CD4-positive, alpha-beta T cell (primary cell): ENCODE results near the gene DNAJC7. TPM values are rescaled to one million over a fixed set of nuclear protein-coding genes. Genes with fewer than 3 reads are reported as not detected.
"Not testable (repeated sequence)": the region's sequence is repeated elsewhere in the genome, so short reads cannot be mapped to it uniquely, and the experiment has no call there.

Experiments
- ATAC-seq: fragments of 200-7000 bp; cut with Tn5 transposase; one replicate; pipeline ENCODE4 v1.10.0; 2022; ENCODE audit warnings: mild to moderate bottlenecking; ENCODE audit not compliant: poor library complexity
- CTCF ChIA-PET: fragments of 350-600 bp; sonication (Branson Sonifier 250); formaldehyde crosslinking; loops from one replicate; lab custom pipeline; 2021; ENCODE audit warnings: antibody characterized with exemption, inconsistent platforms; lab: Charles Lee
- POLR2A ChIA-PET: fragments of 350-600 bp; sonication (Branson Sonifier 250); formaldehyde crosslinking; loops from one replicate; lab custom pipeline; 2021; ENCODE audit warnings: antibody characterized with exemption, inconsistent platforms; lab: Charles Lee
- DNase-seq, 14 experiments: peaks; one replicate each; pipeline ENCODE4 v3.0.0-alpha.2; 2013 to 2020; ENCODE audit warnings: mixed read lengths in 2 of 14
- H3K27ac ChIP-seq, 2 donors: one replicate each; pipeline versions ENCODE4 v1.5.1 to v1.7.0; 2013; ENCODE audit warnings: low read length in 2 of 2, low read depth in 1 of 2, mild to moderate bottlenecking in 1 of 2
- H3K27me3 ChIP-seq, 2 experiments: 1 replicate in 1 of 2; 2 replicates in 1 of 2; pipeline versions ENCODE4 v1.6.1 to v1.7.0; 2013; ENCODE audit warnings: low read length in 2 of 2, control low read depth in 1 of 2, mild to moderate bottlenecking in 1 of 2, moderate library complexity in 1 of 2; ENCODE audit not compliant: insufficient read depth in 2 of 2, control insufficient read depth in 1 of 2
- H3K36me3 ChIP-seq: one replicate; pipeline ENCODE4 v1.6.1; 2013; ENCODE audit warnings: low read length, control low read depth; ENCODE audit not compliant: insufficient read depth
- H3K4me1 ChIP-seq: one replicate; pipeline ENCODE4 v1.6.1; 2013; ENCODE audit warnings: low read length, control low read depth; ENCODE audit not compliant: insufficient read depth
- H3K4me3 ChIP-seq: one replicate; pipeline ENCODE4 v1.5.1; 2013; ENCODE audit warnings: mild to moderate bottlenecking, low read length, moderate library complexity
- H3K9me3 ChIP-seq, 2 experiments: 1 replicate in 1 of 2; 2 replicates in 1 of 2; pipeline versions ENCODE4 v1.6.1 to v1.7.0; 2013; ENCODE audit warnings: low read length in 2 of 2, mild to moderate bottlenecking in 2 of 2, control low read depth in 1 of 2, moderate library complexity in 1 of 2; ENCODE audit not compliant: control insufficient read depth in 1 of 2, insufficient read depth in 1 of 2
- H3K27ac Mint-ChIP-seq: one replicate; pipeline ENCODE4 v1.8.0; 2020; ENCODE audit warnings: mixed read lengths
- H3K27me3 Mint-ChIP-seq: one replicate; pipeline ENCODE4 v1.8.0; 2021; ENCODE audit warnings: mixed read lengths
- H3K36me3 Mint-ChIP-seq: one replicate; pipeline ENCODE4 v1.8.0; 2021; ENCODE audit warnings: low read depth, mixed read lengths
- H3K4me1 Mint-ChIP-seq: one replicate; pipeline ENCODE4 v1.8.0; 2021; ENCODE audit warnings: low read depth, mixed read lengths
- H3K4me3 Mint-ChIP-seq: one replicate; pipeline ENCODE4 v1.8.0; 2020; ENCODE audit warnings: mild to moderate bottlenecking, mixed read lengths
- H3K9me3 Mint-ChIP-seq: one replicate; pipeline ENCODE4 v1.8.0; 2020; ENCODE audit warnings: mixed read lengths
- CTCF ChIP-seq: fragments of 200-600 bp; IDR thresholded peaks from one replicate; pipeline ENCODE4 v1.8.0; 2022; ENCODE audit warnings: antibody characterized with exemption, mild to moderate bottlenecking
- intact Hi-C, 2 experiments: fragments of 100-400 bp; cut with DNase I in 1 of 2; cut with micrococcal nuclease in 1 of 2; formaldehyde crosslinking; loops; one replicate each; pipeline versions ENCODE4 v1.15.1 to v1.9.0; 2023 to 2025; cut with DNase I, micrococcal nuclease
- total RNA-seq, 174 experiments: library from RNA in 2 of 174; stranded (reverse) in 2 of 174; gene quantifications; one replicate each; pipeline ENCODE4 v1.2.3 and lab custom pipeline; 2021 to 2026

The DNAJC7 gene
- total RNA-seq, 2 experiments from 2014 or later: 117 to 140 TPM

DNA sequence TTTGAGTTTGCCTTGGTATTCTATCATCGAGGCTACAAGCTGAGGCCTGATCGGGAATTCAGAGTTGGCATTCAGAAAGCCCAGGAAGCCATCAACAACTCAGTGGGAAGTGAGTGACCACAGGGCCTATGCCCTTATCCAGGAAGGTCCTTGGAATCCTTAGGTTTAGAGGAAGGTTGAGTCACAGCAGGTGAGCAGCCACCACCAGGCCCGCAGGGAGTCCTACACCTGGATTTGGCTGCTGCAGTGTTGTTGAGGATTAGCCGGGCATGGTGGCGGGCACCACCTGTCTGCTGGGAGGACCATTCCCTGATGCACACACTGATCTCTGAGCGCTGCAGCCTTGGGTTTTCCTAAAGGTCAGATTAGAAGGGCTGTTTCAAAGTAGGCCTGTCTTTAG, 81.6 kb downstream of the DNAJC7 start:
- DNase-seq: no peak
- Mint-ChIP-seq H3K27ac (no peak overlapping the region), H3K36me3 (no peaks in the 10 kb centered on the region), H3K9me3 (no peaks in the 10 kb centered on the region), H3K27me3 (no peaks in the 10 kb centered on the region), H3K4me1 (peaks cover under 1% of the 10 kb centered on the region), H3K4me3 (no peak overlapping the region)
- no peaks in the 10 kb centered on the region for H3K27me3 ChIP-seq
- H3K4me1 ChIP-seq: peaks cover 7% of the 10 kb centered on the region
- H3K4me3 ChIP-seq: no peak overlapping the region
- intact Hi-C loops: no loop called here
- H3K9me3 ChIP-seq: no peaks in the 10 kb centered on the region
- H3K27ac ChIP-seq: no peak overlapping the region
- no peaks in the 10 kb centered on the region for H3K36me3 ChIP-seq
- ChIA-PET CTCF (no interaction called here), POLR2A (no interaction called here)
- TF ChIP-seq CTCF: no peak
- ATAC-seq: no peak

- POLR2A ChIA-PET: no interaction called here
- intact Hi-C loops: no loop called here
Observed at GRCh38 chr17:41932816-41933389, 84.3 kb downstream of the DNAJC7 start.

GRCh38 chr17:41931715-41932114, 85.5 kb downstream of the DNAJC7 start:
- intact Hi-C loops: loop anchor here in 1 of 2 experiments (2.0 kb wide), 1 partner anchor 85 kb away; the partner anchor contains the start of gene DNAJC7
- not testable (repeated sequence) for H3K27me3 ChIP-seq, ATAC-seq, H3K27ac Mint-ChIP-seq, H3K36me3 Mint-ChIP-seq, H3K9me3 ChIP-seq, H3K27ac ChIP-seq, H3K4me3 ChIP-seq, DNase-seq, H3K36me3 ChIP-seq, H3K4me3 Mint-ChIP-seq, H3K9me3 Mint-ChIP-seq, H3K27me3 Mint-ChIP-seq
- ChIA-PET CTCF (interaction anchor here (1.3 to 1.5 kb wide), 2 partner anchors 13 to 19 kb away, joined by 3 to 12 read pairs; partner anchors contain the start of gene ACLY), POLR2A (interaction anchor here (2.8 kb wide), 1 partner anchor 88 kb away, joined by 11 read pairs; the partner anchor contains the start of gene NKIRAS2)
- peaks cover 23% of the 10 kb centered on the region for H3K4me1 ChIP-seq
- peaks cover 19% of the 10 kb centered on the region for H3K4me1 Mint-ChIP-seq

More at GRCh38 chr17:41932816-41933389, 84.3 kb downstream of the DNAJC7 start:
- peak overlapping the region; percentile 42 for H3K27ac Mint-ChIP-seq
- Histone ChIP-seq H3K27me3 (no peaks in the 10 kb centered on the region), H3K4me1 (peaks cover 23% of the 10 kb centered on the region), H3K27ac (no peak overlapping the region), H3K9me3 (no peaks in the 10 kb centered on the region), H3K4me3 (no peak overlapping the region), H3K36me3 (no peaks in the 10 kb centered on the region)
- TF ChIP-seq CTCF: no peak
- H3K27me3 Mint-ChIP-seq: no peaks in the 10 kb centered on the region
- ATAC-seq (no peak), DNase-seq (peak in 1 of 14 experiments; percentile 13)
- CTCF ChIA-PET: no interaction called here
- H3K4me1 Mint-ChIP-seq: peaks cover 19% of the 10 kb centered on the region
- peak overlapping the region; percentile 51 for H3K4me3 Mint-ChIP-seq
- no peaks in the 10 kb centered on the region for H3K9me3 Mint-ChIP-seq
- peaks cover 6% of the 10 kb centered on the region for H3K36me3 Mint-ChIP-seq

- ATAC-seq: peak; percentile 56
- H3K27me3 ChIP-seq, H3K36me3 ChIP-seq, H3K27me3 Mint-ChIP-seq, H3K9me3 Mint-ChIP-seq, DNase-seq, H3K36me3 Mint-ChIP-seq, H3K9me3 ChIP-seq: not testable (repeated sequence)
- POLR2A ChIA-PET: interaction anchor here (0.6 to 4.2 kb wide), 16 partner anchors 12 to 1582 kb away, joined by 3 to 44 read pairs (median 4); partner anchors contain the start of genes ACLY, CNP, DNAJC7 and EIF1
- H3K27ac ChIP-seq: peak overlapping the region; percentile 75 to 92
- Mint-ChIP-seq H3K27ac (peak overlapping the region; percentile 89), H3K4me1 (peaks cover 19% of the 10 kb centered on the region), H3K4me3 (peak overlapping the region; percentile 91)
- intact Hi-C loops: loop anchor here (1.0 to 2.0 kb wide), 2 partner anchors 11 to 86 kb away; partner anchors contain the start of gene DNAJC7 (in 1 of the 2)
- H3K4me3 ChIP-seq: peak overlapping the region; percentile 68
- CTCF ChIA-PET: interaction anchor here (0.8 to 1.7 kb wide), 8 partner anchors 12 to 1553 kb away, joined by 3 to 12 read pairs (median 4); partner anchors contain the start of genes ACLY, DHX8, DNAJC7 and NKIRAS2
- H3K4me1 ChIP-seq: peaks cover 23% of the 10 kb centered on the region
Observed at GRCh38 chr17:41930833-41931156, 86.4 kb downstream of the DNAJC7 start.
